H1 (cell line): ENCODE results near the gene TMEM151A. TPM values are rescaled to one million over a fixed set of nuclear protein-coding genes. Genes with fewer than 3 reads are reported as not detected.

Experiments
- ASH2L ChIP-seq: fragments of 200-600, 300-600 bp; sonication (generic); IDR thresholded peaks from one replicate; pipeline ENCODE4 v1.7.1; 2017; ENCODE audit warnings: low read length
- CREB1 ChIP-seq: IDR thresholded peaks from 2 replicates; pipeline ENCODE4 v1.6.1; 2012; ENCODE audit warnings: inconsistent platforms
- EP300 ChIP-seq, 2 experiments: IDR thresholded peaks; 1 replicate in 1 of 2; 2 replicates in 1 of 2; pipeline ENCODE4 v1.6.1; 2011 to 2012; ENCODE audit warnings: low read depth in 2 of 2, low read length in 2 of 2, mild to moderate bottlenecking in 2 of 2, borderline replicate concordance in 1 of 2, inconsistent platforms in 1 of 2, moderate library complexity in 1 of 2
- GABPA ChIP-seq: IDR thresholded peaks from 2 replicates; pipeline ENCODE4 v1.6.1; 2011; ENCODE audit warnings: mild to moderate bottlenecking, low read length, moderate library complexity, borderline replicate concordance; ENCODE audit not compliant: insufficient read depth
- KDM1A ChIP-seq: fragments of 200-600, 300-600 bp; sonication (generic); IDR thresholded peaks from 2 replicates; pipeline ENCODE4 v1.7.1; 2016; ENCODE audit warnings: mild to moderate bottlenecking, low read length, borderline replicate concordance
- KDM4A ChIP-seq: IDR thresholded peaks from one replicate; pipeline ENCODE4 v1.7.1; 2012; ENCODE audit warnings: low read depth, mild to moderate bottlenecking, moderate library complexity, low read length, inconsistent platforms; ENCODE audit not compliant: severe bottlenecking
- KDM5A ChIP-seq: fragments of 200-600 bp; IDR thresholded peaks from 2 replicates; pipeline ENCODE4 v1.7.1; 2012; ENCODE audit warnings: mild to moderate bottlenecking, low read length, inconsistent platforms, mixed read lengths
- MAX ChIP-seq: IDR thresholded peaks from 2 replicates; pipeline ENCODE4 v1.6.1; 2012; ENCODE audit warnings: inconsistent platforms
- NANOG ChIP-seq: IDR thresholded peaks from 2 replicates; pipeline ENCODE4 v1.6.1; 2011; ENCODE audit warnings: low read length, low read depth, mild to moderate bottlenecking, inconsistent platforms; ENCODE audit not compliant: insufficient read depth, poor library complexity, severe bottlenecking
- NRF1 ChIP-seq: IDR thresholded peaks from 2 replicates; pipeline ENCODE4 v1.6.1; 2011; ENCODE audit warnings: mild to moderate bottlenecking, low read depth, low read length, improper control_type of control experiment
- RAD21 ChIP-seq, 2 experiments: IDR thresholded peaks in 1 of 2; conservative IDR thresholded peaks in 1 of 2; 2 replicates each; pipeline ENCODE4 v1.6.1; 2011; ENCODE audit warnings: low read depth in 2 of 2, low read length in 2 of 2, improper control_type of control experiment in 1 of 2, inconsistent platforms in 1 of 2, mild to moderate bottlenecking in 1 of 2, moderate library complexity in 1 of 2
- RBBP5 ChIP-seq: IDR thresholded peaks from 2 replicates; pipeline ENCODE4 v1.7.1; 2012; ENCODE audit warnings: low read depth, mild to moderate bottlenecking, inconsistent platforms, low read length, moderate library complexity, borderline replicate concordance
- SAP30 ChIP-seq: fragments of 300-600 bp; sonication (generic); IDR thresholded peaks from 2 replicates; pipeline ENCODE4 v1.7.1; 2012; ENCODE audit warnings: low read length, moderate library complexity, mild to moderate bottlenecking, inconsistent platforms; ENCODE audit not compliant: insufficient read depth, insufficient replicate concordance
- SIN3A ChIP-seq, 2 experiments: IDR thresholded peaks in 1 of 2; conservative IDR thresholded peaks in 1 of 2; 2 replicates each; pipeline ENCODE4 v1.6.1; 2011 to 2012; ENCODE audit warnings: low read length in 2 of 2, improper control_type of control experiment in 1 of 2, low read depth in 1 of 2, mild to moderate bottlenecking in 1 of 2
- SIRT6 ChIP-seq: IDR thresholded peaks from one replicate; pipeline ENCODE4 v1.7.1; 2012; ENCODE audit warnings: low read length, inconsistent platforms
- SP1 ChIP-seq: IDR thresholded peaks from 2 replicates; pipeline ENCODE4 v1.6.1; 2011; ENCODE audit warnings: low read depth, low read length
- TAF1 ChIP-seq: IDR thresholded peaks from 2 replicates; pipeline ENCODE4 v1.6.1; 2011; ENCODE audit warnings: mild to moderate bottlenecking, low read depth, low read length
- TEAD4 ChIP-seq: IDR thresholded peaks from 2 replicates; pipeline ENCODE4 v1.6.1; 2012; ENCODE audit warnings: low read depth, low read length, inconsistent platforms, mixed read lengths
- USF2 ChIP-seq: IDR thresholded peaks from 2 replicates; pipeline ENCODE4 v1.6.1; 2011; ENCODE audit warnings: low read length, improper control_type of control experiment
- polyA plus RNA-seq, 7 experiments: library from polyadenylated mRNA; depleted of rRNA in 3 of 7; stranded (reverse) in 5 of 7; unstranded in 2 of 7; fragments of >200 nt in 5 of 7; fragments of 200-250 nt in 2 of 7; gene quantifications; 1 replicate in 5 of 7; 2 replicates in 1 of 7; 4 replicates in 1 of 7; pipeline versions ENCODE4 v1.2.1 to v1.2.3, GENCODE V29; 2011 to 2013; ENCODE audit warnings: missing spikeins in 2 of 7, mixed read lengths in 2 of 7
- total RNA-seq: library from RNA; stranded (reverse); fragmentation: NEBNext Ultra II Directional; extraction: Animal tissue kit (Norgen Biotek cat#: 25700); gene quantifications from 2 replicates; pipeline ENCODE4 v1.2.1, GENCODE V29; 2021
- TF ChIP-seq, protein P1 (sequence below): IDR thresholded peaks from 2 replicates; pipeline ENCODE4 v1.6.1; 2012; ENCODE audit warnings: inconsistent platforms

The TMEM151A gene
- total and polyA plus RNA-seq, 2 of the 8 experiments (the other 6 are each of a cell fraction or from before 2014, with no cell fraction given) = 3.2 TPM

DNA sequence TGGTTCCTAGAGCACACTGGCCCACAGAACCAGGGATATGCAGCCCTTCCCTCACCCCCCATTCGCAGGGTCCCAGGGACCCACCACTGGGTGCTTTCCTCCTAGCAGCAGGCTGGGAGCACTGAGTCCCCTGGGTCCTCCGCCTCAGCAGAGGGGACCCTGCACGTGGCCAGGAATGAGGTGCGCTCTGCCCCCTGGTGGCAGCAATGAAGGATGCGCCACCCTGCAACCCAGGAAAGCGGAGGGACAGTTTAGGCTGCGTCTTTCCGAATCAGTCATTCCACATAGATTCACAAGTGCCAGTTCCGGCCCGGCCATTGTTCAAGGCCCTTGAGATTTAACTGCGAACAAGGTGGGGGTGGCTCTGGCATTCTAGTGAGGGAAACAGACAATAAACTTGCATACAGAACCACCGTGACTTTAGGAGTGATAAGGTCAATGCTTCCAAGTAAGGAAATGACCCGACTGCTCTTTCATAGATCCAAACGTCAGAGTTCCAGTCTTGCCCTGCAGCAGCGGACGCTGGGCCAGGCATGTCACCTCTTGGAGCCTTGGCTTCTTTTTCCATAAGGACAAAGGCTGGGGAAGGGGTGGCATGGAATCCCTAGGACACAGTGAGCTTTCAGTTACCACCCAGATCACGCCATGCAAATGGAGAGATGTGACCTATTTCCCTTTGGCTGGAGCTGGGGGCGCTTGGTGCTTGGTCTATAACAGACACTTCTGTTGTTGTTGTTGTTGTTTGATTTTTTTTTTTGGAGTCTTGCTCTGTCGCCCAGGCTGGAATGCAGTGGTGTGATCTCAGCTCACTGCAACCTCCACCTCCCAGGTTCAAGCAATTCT is 36.8 kb downstream of the TMEM151A start (continued):
- TF ChIP-seq NANOG (no peak), SAP30 (no peak), TEAD4 (peak; percentile 98), NRF1 (no peak), RBBP5 (0 out of 2 replicates have a peak, but pooled peaks have one; percentile 53), CREB1 (peak; percentile 62; the same call in 1 of the 2 replicates), KDM5A (no peak), MAX (peak; percentile 99), KDM1A (no peak), RAD21 (IDR thresholded peaks at IDR 0.05 in 1 of 2, conservative IDR thresholded peaks at IDR 0.05 in 1 of 2; ENCODE audit: low read depth in 2 of 2, low read length in 2 of 2) (peak; percentile 73 to 82), EP300 (IDR thresholded peaks at IDR 0.05; ENCODE audit: borderline replicate concordance in 1 of 2, low read depth in 2 of 2, low read length in 2 of 2) (no peak), SIN3A (conservative IDR thresholded peaks at IDR 0.05 in 1 of 2, IDR thresholded peaks at IDR 0.05 in 1 of 2; ENCODE audit: low read depth in 1 of 2, low read length in 2 of 2) (peak; percentile 59 to 71; a peak in 1 of 4 replicates), USF2 (peak; percentile 65), KDM4A (no peak), TAF1 (no peak), SIRT6 (no peak), ASH2L (no peak), SP1 (no peak; the same call in 1 of the 2 replicates), GABPA (peak; percentile 29; the same call in 1 of the 2 replicates)
- TF ChIP-seq, protein P1, sequence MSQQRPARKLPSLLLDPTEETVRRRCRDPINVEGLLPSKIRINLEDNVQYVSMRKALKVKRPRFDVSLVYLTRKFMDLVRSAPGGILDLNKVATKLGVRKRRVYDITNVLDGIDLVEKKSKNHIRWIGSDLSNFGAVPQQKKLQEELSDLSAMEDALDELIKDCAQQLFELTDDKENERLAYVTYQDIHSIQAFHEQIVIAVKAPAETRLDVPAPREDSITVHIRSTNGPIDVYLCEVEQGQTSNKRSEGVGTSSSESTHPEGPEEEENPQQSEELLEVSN = peak; percentile 91
